Uterus (tissue), 4 donors: Measurements from ENCODE around the gene CD109. TPM values are rescaled to one million over a fixed set of nuclear protein-coding genes. Genes with fewer than 3 reads are reported as not detected.

Source experiments
- DNase-seq, 2 donors: peaks; one replicate each; pipeline ENCODE4 v3.0.0-alpha.2; 2019 to 2020
- H3K27ac ChIP-seq, 2 donors: fragments of 200-600 bp; sonication (generic); 1 replicate in 1 of 2; 2 replicates in 1 of 2; pipeline ENCODE4 v1.5.1; 2016 to 2018
- H3K27me3 ChIP-seq, 2 donors: fragments of 200-600 bp; sonication (generic); one replicate each; pipeline ENCODE4 v1.5.1; 2018 to 2019; ENCODE audit warnings: control low read depth in 1 of 2
- H3K36me3 ChIP-seq, 2 donors: fragments of 200-600 bp; sonication (generic); one replicate each; pipeline ENCODE4 v1.5.1; 2019; ENCODE audit warnings: control low read depth in 1 of 2
- H3K4me1 ChIP-seq, 2 donors: fragments of 200-600 bp; sonication (generic); one replicate each; pipeline ENCODE4 v1.5.1; 2018 to 2019; ENCODE audit warnings: control low read depth in 1 of 2
- H3K4me3 ChIP-seq, 2 donors: fragments of 200-600 bp; sonication (generic); 1 replicate in 1 of 2; 2 replicates in 1 of 2; pipeline ENCODE4 v1.5.1; 2018 to 2019; ENCODE audit warnings: mild to moderate bottlenecking in 1 of 2
- H3K9me3 ChIP-seq, 2 donors: fragments of 200-600 bp; sonication (generic); one replicate each; pipeline ENCODE4 v1.5.1; 2019; ENCODE audit warnings: control low read depth in 1 of 2
- CTCF ChIP-seq, 4 experiments: fragments of 200-600 bp in 2 of 4; fragments of 450-650 bp in 2 of 4; sonication (generic) in 2 of 4; IDR thresholded peaks; one replicate each; pipeline ENCODE4 v1.5.1; 2016 to 2019; ENCODE audit warnings: antibody characterized with exemption in 4 of 4, mild to moderate bottlenecking in 2 of 4, moderate library complexity in 1 of 4
- POLR2A ChIP-seq, 2 donors: fragments of 450-650 bp; IDR thresholded peaks; one replicate each; pipeline ENCODE4 v1.6.1; 2016; ENCODE audit warnings: antibody characterized with exemption in 2 of 2, mild to moderate bottlenecking in 1 of 2, moderate library complexity in 1 of 2
- intact Hi-C: fragments of 100-400 bp; cut with DNase I; formaldehyde crosslinking; loops from one replicate; pipeline ENCODE4 v1.15.1; 2023; ENCODE audit warnings: low total_unique reads
- total RNA-seq, 4 donors: library from RNA; depleted of rRNA in 3 of 4; stranded (reverse); fragments of >200 nt in 3 of 4; gene quantifications; one replicate each; pipeline versions ENCODE4 v1.1.0 to v1.2.4, GENCODE V29; 2014 to 2023
- donor health status: DM: yes; HTN: yes; CAD: no.

The CD109 gene
- total RNA-seq, 4 donors from 2014 or later, result 26.6 to 59.0 (median 36.8) TPM

GRCh38 chr6:73867411-73867810 is 171.4 kb downstream of the CD109 start:
- no peaks in the 10 kb centered on the region for H3K36me3 ChIP-seq
- DNase-seq, result no peak
- intact Hi-C loops, result no loop called here
- no peak overlapping the region for H3K4me3 ChIP-seq
- no peaks in the 10 kb centered on the region for H3K4me1 ChIP-seq
- TF ChIP-seq POLR2A (IDR thresholded peaks at IDR 0.05) (no peak), CTCF (IDR thresholded peaks at IDR 0.05) (no peak)
- no peaks in the 10 kb centered on the region for H3K27me3 ChIP-seq
- no peak overlapping the region for H3K27ac ChIP-seq
- H3K9me3 ChIP-seq, result no peaks in the 10 kb centered on the region

GRCh38 chr6:73870907-73871306 is 174.9 kb downstream of the CD109 start:
- Histone ChIP-seq H3K27ac (no peak overlapping the region), H3K27me3 (no peaks in the 10 kb centered on the region), H3K4me3 (no peak overlapping the region), H3K4me1 (no peaks in the 10 kb centered on the region), H3K9me3 (no peaks in the 10 kb centered on the region), H3K36me3 (no peaks in the 10 kb centered on the region)
- DNase-seq, result no peak
- no peak for TF ChIP-seq POLR2A (IDR thresholded peaks at IDR 0.05)
- intact Hi-C loops, result no loop called here

- Histone ChIP-seq H3K4me1 (no peaks in the 10 kb centered on the region), H3K27me3 (no peaks in the 10 kb centered on the region), H3K27ac (no peak overlapping the region), H3K36me3 (no peaks in the 10 kb centered on the region), H3K4me3 (no peak overlapping the region), H3K9me3 (no peaks in the 10 kb centered on the region)
- intact Hi-C loops, result no loop called here
- DNase-seq, result no peak
- no peak for TF ChIP-seq POLR2A (IDR thresholded peaks at IDR 0.05)
- no peak for TF ChIP-seq CTCF (IDR thresholded peaks at IDR 0.05)
Observed at GRCh38 chr6:73873081-73873480, 177.1 kb downstream of the CD109 start.

Other genes starting within 250 kb of the CD109 start
- 10 to 100 TPM in 1 of 4 donors, 1 to 10 TPM in 3; 1.0 to 10.9 (median 5.1) TPM for gene CGAS, start 243.9 kb upstream of the CD109 start, total RNA-seq
- gene MTO1, start 234.5 kb upstream of the CD109 start, total RNA-seq, result 10 to 100 TPM; 13.3 to 38.3 (median 26.8) TPM
- over 10,000 TPM; 11,501 to 26,048 (median 13,655) TPM for gene EEF1A1, start 175.2 kb upstream of the CD109 start, total RNA-seq
- 10 to 100 TPM in 2 of 4 donors, 1 to 10 TPM in 2; 3.6 to 27.4 (median 11.6) TPM for gene SLC17A5, start 42.2 kb upstream of the CD109 start, total RNA-seq